Kidney (tissue), 14 donors: ENCODE measurements around the gene TOLLIP. TPM values are rescaled to one million over a fixed set of nuclear protein-coding genes. Genes with fewer than 3 reads are reported as not detected.
A peak's percentile ranks its signal among the peaks of the same experiment; 100 is the strongest.

ENCODE experiments used
- DNase-seq, 5 donors: peaks; one replicate each; pipeline ENCODE4 v3.0.0-alpha.2; 2013 to 2020
- FAIRE-seq: peaks from 2 replicates; lab custom pipeline; 2012; peaks lifted over from hg19 to GRCh38; lab: Jason Lieb, UNC
- H3K27ac ChIP-seq, 2 donors: one replicate each; pipeline ENCODE4 v1.7.0; 2013; ENCODE audit warnings: low read depth in 2 of 2, low read length in 2 of 2, inconsistent platforms in 1 of 2
- H3K27me3 ChIP-seq: one replicate; pipeline ENCODE4 v1.7.1; 2013; ENCODE audit warnings: low read length, inconsistent platforms; ENCODE audit not compliant: control insufficient read depth, insufficient read depth
- H3K36me3 ChIP-seq, 3 donors: one replicate each; pipeline versions ENCODE4 v1.7.0 to v1.7.1; 2013; ENCODE audit warnings: low read length in 3 of 3, control low read depth in 1 of 3, inconsistent platforms in 1 of 3; ENCODE audit not compliant: insufficient read depth in 3 of 3, control insufficient read depth in 2 of 3
- H3K4me1 ChIP-seq, 3 donors: one replicate each; pipeline versions ENCODE4 v1.7.0 to v1.7.1; 2013; ENCODE audit warnings: low read length in 3 of 3, inconsistent platforms in 1 of 3, low read depth in 1 of 3; ENCODE audit not compliant: control insufficient read depth in 2 of 3, insufficient read depth in 2 of 3
- H3K4me3 ChIP-seq, 3 donors: one replicate each; pipeline versions ENCODE4 v1.7.0 to v1.8.1; 2013; ENCODE audit warnings: low read length in 3 of 3, control low read depth in 1 of 3, inconsistent platforms in 1 of 3
- H3K9ac ChIP-seq, 3 donors: one replicate each; pipeline versions ENCODE4 v1.7.0 to v1.7.1; 2013; ENCODE audit warnings: low read length in 3 of 3, control low read depth in 1 of 3, inconsistent platforms in 1 of 3
- H3K9me3 ChIP-seq, 3 donors: one replicate each; pipeline versions ENCODE4 v1.7.0 to v1.7.1; 2013; ENCODE audit warnings: low read length in 3 of 3, control low read depth in 1 of 3, inconsistent platforms in 1 of 3; ENCODE audit not compliant: control insufficient read depth in 2 of 3, insufficient read depth in 1 of 3
- CTCF ChIP-seq: IDR thresholded peaks from 3 replicates; pipeline ENCODE4 v1.5.1; 2012; ENCODE audit warnings: mild to moderate bottlenecking, moderate library complexity, borderline replicate concordance; ENCODE audit not compliant: insufficient read depth; ENCODE audit errors: extremely low read depth
- intact Hi-C: fragments of 100-400 bp; cut with DNase I; formaldehyde crosslinking; loops from one replicate; pipeline ENCODE4 v1.11.1; 2022
- polyA plus RNA-seq: library from polyadenylated mRNA; stranded (reverse); fragments of 350-450 nt; fragmentation: Illumina TruSeq; extraction: RNeasy Lipid Tissue Mini Kit (QIAGEN cat#74804); gene quantifications from one replicate; pipeline ENCODE4 v1.2.3, GENCODE V29; 2014; ENCODE audit warnings: low read depth, low replicate concordance; ENCODE audit not compliant: insufficient read depth
- total RNA-seq: library from RNA; stranded (reverse); fragmentation: NEBNext Ultra II Directional; extraction: Animal tissue kit (Norgen Biotek cat#: 25700); gene quantifications from one replicate; pipeline ENCODE4 v1.2.1, GENCODE V29; 2021
- donor health status: control.
- donor health status: control.
- donor health status: control.
- donor health status: control.
- donor health status: control.
- donor health status: DM: yes; HTN: yes; CAD: no.
- donor health status: Normal renal cell carcinoma (clear cell type).

The TOLLIP gene
- total and polyA plus RNA-seq, 2 donors from 2014 or later = 65.5 to 88.0 TPM

- intact Hi-C loops = no loop called here
- DNase-seq (no peak), FAIRE-seq (no peak)
- Histone ChIP-seq H3K36me3 (no peaks in the 10 kb centered on the region), H3K4me3 (no peak overlapping the region), H3K27me3 (no peaks in the 10 kb centered on the region), H3K9me3 (no peaks in the 10 kb centered on the region), H3K9ac (no peak overlapping the region), H3K4me1 (no peaks in the 10 kb centered on the region), H3K27ac (no peak overlapping the region)
- no peak for TF ChIP-seq CTCF
Measured at GRCh38 chr11:1317993-1318392, 8.6 kb upstream of the TOLLIP start.

GRCh38 chr11:1317432-1317831, 8.0 kb upstream of the TOLLIP start:
- FAIRE-seq = no peak
- Histone ChIP-seq H3K4me3 (no peak overlapping the region), H3K27me3 (no peaks in the 10 kb centered on the region), H3K4me1 (no peaks in the 10 kb centered on the region), H3K9me3 (no peaks in the 10 kb centered on the region), H3K36me3 (no peaks in the 10 kb centered on the region), H3K9ac (no peak overlapping the region), H3K27ac (no peak overlapping the region)
- no peak for DNase-seq
- no peak for TF ChIP-seq CTCF
- intact Hi-C loops = no loop called here

GRCh38 chr11:1310772-1311468, 1.5 kb upstream of the TOLLIP start:
- intact Hi-C loops = no loop called here
- Histone ChIP-seq H3K4me1 (peaks cover 0 to 30% (median 16%) of the 10 kb centered on the region in 3 donors), H3K4me3 (peak overlapping the region in 2 of 3 donors; percentile 65 to 81), H3K27me3 (no peaks in the 10 kb centered on the region), H3K9me3 (no peaks in the 10 kb centered on the region), H3K36me3 (peaks cover 0 to 3% (median 0%) of the 10 kb centered on the region in 3 donors), H3K27ac (no peak overlapping the region), H3K9ac (peak overlapping the region in 1 of 3 donors; percentile 94)
- FAIRE-seq (no peak), DNase-seq (no peak)
- TF ChIP-seq CTCF = no peak
